PC-3 (cell line): Measurements from ENCODE around the gene MYO18A.

ENCODE experiments used
- CTCF ChIP-seq: fragments of 300-600 bp; sonication (generic); conservative IDR thresholded peaks from 2 replicates; pipeline ENCODE4 v1.5.1; 2017; ENCODE audit warnings: antibody characterized with exemption, low read depth, mild to moderate bottlenecking, low read length
- EZH2 ChIP-seq: fragments of 300-600 bp; sonication (generic); IDR thresholded peaks from one replicate; pipeline ENCODE4 v1.6.1; 2017; ENCODE audit warnings: antibody characterized with exemption, mild to moderate bottlenecking, low read length; ENCODE audit not compliant: unreplicated experiment
- EZH2phosphoT487 ChIP-seq: fragments of 300-600 bp; sonication (generic); IDR thresholded peaks from 2 replicates; pipeline ENCODE4 v1.6.1; 2018; ENCODE audit warnings: mild to moderate bottlenecking, antibody characterized with exemption, low read length, borderline replicate concordance

GRCh38 chr17:29219378-29220047 is 39.3 kb upstream of the MYO18A start:
- TF ChIP-seq CTCF (peak; percentile 92), EZH2 (no peak), EZH2phosphoT487 (no peak)
